ENCODE measurements around the gene FNDC11. TPM values are rescaled to one million over a fixed set of nuclear protein-coding genes. Genes with fewer than 3 reads are reported as not detected.
A peak's percentile ranks its signal among the peaks of the same experiment; 100 is the strongest.

FNDC11 gene
- total and polyA plus RNA-seq, 8 donors, result 0.06 to 0.35 (median 0.17) TPM; not detected in 2

GRCh38 chr20:63549679-63550282, 4.2 kb upstream of the FNDC11 start:
- intact Hi-C loops (cut with DNase I), result loop anchor here in 1 of 3 donors (10.0 kb wide), 1 partner anchor 415 kb away; the partner anchor contains the start of gene ZNF512B
- no peak overlapping the region for H3K4me3 ChIP-seq
- ATAC-seq (no peak), FAIRE-seq (no peak), DNase-seq (no peak)
- WGBS, 2 donors, result 66 to 71% methylated on average over 16 to 18 of the region's 18 CpGs
- H3K36me3 ChIP-seq, result no peaks in the 10 kb centered on the region
- H3K27ac ChIP-seq, result no peak overlapping the region
- no peaks in the 10 kb centered on the region for H3K4me1 ChIP-seq
- no peaks in the 10 kb centered on the region for H3K9me3 ChIP-seq
- H3K27me3 ChIP-seq, result no peaks in the 10 kb centered on the region
- TF ChIP-seq CTCF (IDR thresholded peaks at IDR 0.05), result no peak

GRCh38 chr20:63551068-63551467, 2.9 kb upstream of the FNDC11 start:
- Histone ChIP-seq H3K27me3 (no peaks in the 10 kb centered on the region), H3K9me3 (no peaks in the 10 kb centered on the region), H3K27ac (no peak overlapping the region), H3K4me1 (no peaks in the 10 kb centered on the region), H3K4me3 (no peak overlapping the region), H3K36me3 (no peaks in the 10 kb centered on the region)
- WGBS, 2 donors, result 42 to 63% methylated on average over 9 of the region's 9 CpGs
- ATAC-seq, result no peak
- DNase-seq, result no peak
- no peak for FAIRE-seq
- intact Hi-C loops (cut with DNase I), result no loop called here
- TF ChIP-seq CTCF (IDR thresholded peaks at IDR 0.05), result no peak

- Histone ChIP-seq H3K36me3 (no peaks in the 10 kb centered on the region), H3K4me1 (no peaks in the 10 kb centered on the region), H3K9me3 (no peaks in the 10 kb centered on the region), H3K4me3 (no peak overlapping the region), H3K27ac (no peak overlapping the region), H3K27me3 (no peaks in the 10 kb centered on the region)
- intact Hi-C loops (cut with DNase I), result no loop called here
- FAIRE-seq (no peak), ATAC-seq (no peak), DNase-seq (no peak)
- TF ChIP-seq CTCF (IDR thresholded peaks at IDR 0.05), result no peak
- 48 to 55% methylated on average over 15 of the region's 15 CpGs for WGBS, 2 donors
Observed at GRCh38 chr20:63552481-63553249, 1.3 kb upstream of the FNDC11 start.

GRCh38 chr20:63553251-63553932, 567 bp upstream of the FNDC11 start:
- Histone ChIP-seq H3K36me3 (no peaks in the 10 kb centered on the region), H3K4me1 (no peaks in the 10 kb centered on the region), H3K27me3 (no peaks in the 10 kb centered on the region), H3K4me3 (peak overlapping the region; percentile 20 to 60 (median 34)), H3K9me3 (no peaks in the 10 kb centered on the region), H3K27ac (no peak overlapping the region)
- TF ChIP-seq CTCF (IDR thresholded peaks at IDR 0.05), result no peak
- FAIRE-seq, result no peak
- ATAC-seq, result peak; percentile 59 to 89 (median 82)
- WGBS, 2 donors, result 3 to 6% methylated on average over 23 to 37 of the region's 37 CpGs
- intact Hi-C loops (cut with DNase I), result no loop called here
- peak; percentile 53 to 93 (median 82) for DNase-seq
